Cerebellar cortex (tissue), 1 donor: Measurements from ENCODE around the gene EZR.

ENCODE experiments used
- DNase-seq: peaks from one replicate; pipeline ENCODE4 v3.0.0-alpha.2; 2015; ENCODE audit warnings: low spot score

EZR gene

DNA sequence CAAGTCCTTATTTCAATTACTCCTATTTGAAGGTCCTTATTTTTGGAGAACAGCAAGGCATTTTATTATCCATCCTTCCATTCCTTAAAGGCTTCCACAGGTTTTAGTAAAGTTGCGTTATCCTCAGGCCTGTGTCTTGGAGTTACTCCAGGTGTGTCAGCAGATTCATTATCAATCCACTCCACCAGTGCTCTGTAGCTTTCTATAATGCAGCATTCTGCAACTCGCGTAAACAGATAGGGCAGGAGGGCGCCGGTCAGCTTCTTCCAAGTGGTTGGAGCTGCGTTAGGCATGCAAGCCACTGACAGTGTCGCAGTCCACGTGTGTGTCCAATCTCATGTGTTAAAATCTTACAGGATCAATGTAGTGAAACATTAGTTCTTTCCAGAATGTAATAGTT, 93.5 kb downstream of the EZR start:
- no peak for DNase-seq

DNA sequence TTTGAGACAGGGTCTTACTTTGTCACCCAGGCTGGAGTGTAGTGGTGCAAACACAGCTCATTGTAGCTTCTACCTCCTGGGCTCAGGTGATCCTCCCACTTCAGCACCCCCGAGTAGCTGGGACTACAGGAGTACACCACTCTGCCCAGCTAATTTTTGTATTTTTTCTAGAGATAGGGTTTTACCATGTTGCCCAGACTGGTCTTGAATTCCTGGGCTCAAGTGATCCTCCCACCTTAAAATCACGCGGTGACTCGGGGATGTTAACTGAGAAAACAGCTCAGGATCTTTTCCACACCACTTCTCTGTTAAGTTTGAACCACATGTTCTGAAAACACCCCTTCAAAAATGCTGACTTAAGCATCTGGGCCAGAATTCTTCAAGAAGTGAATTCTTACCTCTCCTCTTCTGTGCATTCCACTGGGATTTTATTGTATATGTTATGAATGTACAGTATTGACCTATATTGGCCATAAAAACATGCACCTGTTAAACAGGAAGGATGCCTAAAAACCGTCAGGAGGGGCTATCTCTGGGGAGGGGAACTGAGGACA, 96.9 kb downstream of the EZR start:
- DNase-seq: no peak

DNA sequence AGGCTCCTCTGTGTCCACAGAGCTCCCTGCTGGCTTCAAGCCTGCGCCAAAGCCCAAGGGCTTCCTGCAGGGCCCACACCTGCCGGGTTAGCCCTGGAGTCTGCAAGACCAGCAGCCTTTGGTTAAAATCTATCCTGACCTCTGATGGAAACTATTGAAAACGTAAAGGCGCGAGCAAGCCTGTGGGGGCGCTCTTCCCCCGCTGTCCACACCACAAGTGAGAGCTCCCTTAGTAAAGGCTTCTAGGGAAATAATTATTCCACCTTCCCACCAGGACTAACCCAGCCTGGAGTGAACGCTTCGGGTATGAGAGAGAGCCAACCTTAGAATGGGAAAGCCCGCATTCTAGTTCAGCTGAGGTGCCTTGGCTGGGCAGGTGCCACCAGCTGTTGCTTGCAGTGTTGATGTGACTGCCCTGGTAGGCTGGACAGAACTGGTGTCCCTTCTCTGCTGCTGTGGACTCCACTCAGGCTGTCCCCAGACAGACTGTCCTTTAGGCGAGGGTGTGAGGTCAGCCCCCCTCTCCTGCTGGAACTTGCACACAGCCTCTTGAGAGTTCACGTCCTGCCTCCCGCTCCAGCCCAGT, 100.6 kb downstream of the EZR start:
- DNase-seq: peak; percentile 63

- DNase-seq: no peak
Observed at GRCh38 chr6:158717341-158718330, 101.5 kb downstream of the EZR start.
